HepG2 (cell line): ENCODE data around the gene VAPB. TPM values are rescaled to one million over a fixed set of nuclear protein-coding genes. Genes with fewer than 3 reads are reported as not detected.

Source experiments
- CREM ChIP-seq, 2 experiments: sonication (generic) in 1 of 2; formaldehyde crosslinking in 1 of 2; IDR thresholded peaks; 2 replicates each; pipeline versions ENCODE4 v1.4.0 to v1.6.1; 2016 to 2020; ENCODE audit warnings: antibody characterized with exemption in 1 of 2, mild to moderate bottlenecking in 1 of 2, missing genetic modification reagents in 1 of 2
- EEA1 ChIP-seq: sonication (generic); formaldehyde crosslinking; IDR thresholded peaks from 2 replicates; pipeline ENCODE4 v1.5.1; 2020; ENCODE audit warnings: mild to moderate bottlenecking, missing genetic modification reagents, borderline replicate concordance
- EED ChIP-seq: sonication (generic); formaldehyde crosslinking; IDR thresholded peaks from 2 replicates; pipeline ENCODE4 v1.5.0; 2020; ENCODE audit warnings: mild to moderate bottlenecking, missing genetic modification reagents
- ESRRA ChIP-seq: sonication (generic); formaldehyde crosslinking; IDR thresholded peaks from 2 replicates; pipeline ENCODE4 v1.5.1; 2020; ENCODE audit warnings: mild to moderate bottlenecking, low read depth, missing genetic modification reagents
- FOSL2 ChIP-seq: sonication (generic); formaldehyde crosslinking; IDR thresholded peaks from 2 replicates; pipeline ENCODE4 v1.4.0; 2020; ENCODE audit warnings: missing genetic modification reagents
- GZF1 ChIP-seq: sonication (generic); formaldehyde crosslinking; IDR thresholded peaks from 2 replicates; pipeline ENCODE4 v1.5.1; 2020; ENCODE audit warnings: mild to moderate bottlenecking, missing genetic modification reagents
- MAFK ChIP-seq, 2 experiments: IDR thresholded peaks in 1 of 2; conservative IDR thresholded peaks in 1 of 2; 2 replicates each; pipeline ENCODE4 v1.6.1; 2011; ENCODE audit warnings: improper control_type of control experiment in 2 of 2, low read length in 2 of 2
- PAF1 ChIP-seq: IDR thresholded peaks from 2 replicates; pipeline ENCODE4 v1.6.1; 2016; ENCODE audit warnings: missing genetic modification reagents, missing compliant biosample characterization
- TBL1XR1 ChIP-seq: fragments of 150-350 bp; IDR thresholded peaks from 2 replicates; pipeline ENCODE4 v1.6.1; 2014; ENCODE audit warnings: borderline replicate concordance, low read length; ENCODE audit not compliant: partially characterized antibody
- TCF12 ChIP-seq, 2 experiments: fragments of 450-650 bp in 1 of 2; sonication (generic) in 1 of 2; formaldehyde crosslinking in 1 of 2; IDR thresholded peaks; 2 replicates each; pipeline versions ENCODE4 v1.6.1 to v1.8.0; 2017 to 2022; ENCODE audit warnings: antibody characterized with exemption in 1 of 2, mild to moderate bottlenecking in 1 of 2, missing genetic modification reagents in 1 of 2, moderate library complexity in 1 of 2
- ZIK1 ChIP-seq: sonication (generic); formaldehyde crosslinking; IDR thresholded peaks from 2 replicates; pipeline ENCODE4 v1.5.0; 2020; ENCODE audit warnings: mild to moderate bottlenecking, low read depth, missing genetic modification reagents, borderline replicate concordance
- ZNF431 ChIP-seq: sonication (generic); formaldehyde crosslinking; IDR thresholded peaks from 2 replicates; pipeline ENCODE4 v1.9.0; 2022; ENCODE audit warnings: missing genetic modification reagents, low read depth, mild to moderate bottlenecking, borderline replicate concordance
- ZNF670 ChIP-seq: sonication (generic); formaldehyde crosslinking; IDR thresholded peaks from 2 replicates; pipeline ENCODE4 v1.8.0; 2022; ENCODE audit warnings: mild to moderate bottlenecking, missing genetic modification reagents, borderline replicate concordance
- ZNF775 ChIP-seq: sonication (generic); formaldehyde crosslinking; IDR thresholded peaks from 2 replicates; pipeline ENCODE4 v1.4.0; 2020; ENCODE audit warnings: missing genetic modification reagents, mild to moderate bottlenecking, moderate library complexity, borderline replicate concordance
- polyA plus RNA-seq, 8 experiments: library from polyadenylated mRNA; depleted of rRNA in 3 of 8; stranded (reverse) in 7 of 8; unstranded in 1 of 8; fragments of >200 nt; fragmentation: Illumina TruSeq in 4 of 8; extraction: Trizol in 4 of 8; gene quantifications; 2 replicates each; pipeline versions ENCODE4 v1.2.1 to v1.2.3, GENCODE V29; 2011 to 2016; ENCODE audit warnings: low read depth in 4 of 8, missing spikeins in 1 of 8, mixed read lengths in 1 of 8; ENCODE audit not compliant: insufficient read depth in 1 of 8
- total RNA-seq, 5 experiments: library from RNA; depleted of rRNA; stranded (reverse); fragments of >200 nt; fragmentation: Illumina TruSeq; extraction: Trizol; gene quantifications; 2 replicates each; pipeline ENCODE4 v1.2.3, GENCODE V29; 2016; ENCODE audit warnings: low read depth in 1 of 5
- TF ChIP-seq, protein P1 (sequence below): sonication (generic); formaldehyde crosslinking; IDR thresholded peaks from 2 replicates; pipeline ENCODE4 v1.4.0; 2020; ENCODE audit warnings: missing genetic modification reagents
- TF ChIP-seq, protein P2 (sequence below): sonication (generic); formaldehyde crosslinking; IDR thresholded peaks from 2 replicates; pipeline ENCODE4 v1.4.0; 2020; ENCODE audit warnings: missing genetic modification reagents
- TF ChIP-seq, protein P3 (sequence below): sonication (generic); formaldehyde crosslinking; IDR thresholded peaks from 2 replicates; pipeline ENCODE4 v1.4.0; 2020; ENCODE audit warnings: missing genetic modification reagents
- TF ChIP-seq, protein P4 (sequence below): sonication (generic); formaldehyde crosslinking; conservative IDR thresholded peaks from 2 replicates; pipeline ENCODE4 v1.4.0; 2020; ENCODE audit warnings: missing genetic modification reagents
- TF ChIP-seq, protein P5 (sequence below): sonication (generic); formaldehyde crosslinking; IDR thresholded peaks from 2 replicates; pipeline ENCODE4 v1.9.0; 2021; ENCODE audit warnings: missing genetic modification reagents, borderline replicate concordance
- TF ChIP-seq, protein P6 (sequence below): sonication (generic); formaldehyde crosslinking; IDR thresholded peaks from 2 replicates; pipeline ENCODE4 v1.5.0; 2020; ENCODE audit warnings: missing genetic modification reagents, mild to moderate bottlenecking, borderline replicate concordance

The VAPB gene
- total and polyA plus RNA-seq, 2 of the 13 experiments (the other 11 are each of a cell fraction or from before 2014, with no cell fraction given): 18.6 to 48.5 TPM

DNA sequence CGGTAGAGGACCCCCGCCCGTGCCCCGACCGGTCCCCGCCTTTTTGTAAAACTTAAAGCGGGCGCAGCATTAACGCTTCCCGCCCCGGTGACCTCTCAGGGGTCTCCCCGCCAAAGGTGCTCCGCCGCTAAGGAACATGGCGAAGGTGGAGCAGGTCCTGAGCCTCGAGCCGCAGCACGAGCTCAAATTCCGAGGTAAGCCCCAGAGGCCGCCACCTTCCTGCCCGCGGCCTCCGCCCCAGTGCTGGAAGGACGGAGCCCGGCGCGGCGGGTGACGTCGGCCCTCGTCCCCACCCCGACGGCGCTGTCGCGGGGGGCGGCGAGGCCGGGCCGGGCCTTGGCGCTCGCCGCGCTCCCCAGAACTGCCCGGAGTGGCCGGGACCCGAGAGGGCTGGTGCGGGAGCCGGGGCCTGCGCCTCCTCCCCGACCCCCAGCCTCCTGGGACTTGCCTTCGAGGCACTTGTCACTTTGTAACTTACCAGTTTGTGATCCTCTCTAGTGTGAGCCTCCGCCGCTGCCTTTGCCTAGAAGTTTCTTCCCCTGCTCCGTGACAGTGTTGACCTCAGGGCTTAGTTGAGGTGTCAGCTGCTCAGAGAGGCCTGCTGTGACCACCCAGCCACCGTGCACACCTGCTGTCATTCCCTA lies 417 bp downstream of the VAPB start (continued):
- TF ChIP-seq, protein P1, sequence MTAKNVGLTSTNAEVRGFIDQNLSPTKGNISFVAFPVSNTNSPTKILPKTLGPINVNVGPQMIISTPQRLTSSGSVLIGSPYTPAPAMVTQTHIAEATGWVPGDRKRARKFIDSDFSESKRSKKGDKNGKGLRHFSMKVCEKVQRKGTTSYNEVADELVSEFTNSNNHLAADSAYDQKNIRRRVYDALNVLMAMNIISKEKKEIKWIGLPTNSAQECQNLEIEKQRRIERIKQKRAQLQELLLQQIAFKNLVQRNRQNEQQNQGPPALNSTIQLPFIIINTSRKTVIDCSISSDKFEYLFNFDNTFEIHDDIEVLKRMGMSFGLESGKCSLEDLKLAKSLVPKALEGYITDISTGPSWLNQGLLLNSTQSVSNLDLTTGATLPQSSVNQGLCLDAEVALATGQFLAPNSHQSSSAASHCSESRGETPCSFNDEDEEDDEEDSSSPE: no peak
- TF ChIP-seq FOSL2 (CRISPR knock-in tag) (no peak), GZF1 (CRISPR knock-in tag) (no peak), TCF12 (IDR thresholded peaks at IDR 0.05) (no peak), TCF12 (CRISPR knock-in tag; IDR thresholded peaks at IDR 0.05) (no peak), ZNF775 (CRISPR knock-in tag) (no peak), ESRRA (CRISPR knock-in tag) (0 out of 2 replicates have a peak, but pooled peaks have one; percentile 7), PAF1 (CRISPR knock-in tag) (no peak), CREM (IDR thresholded peaks at IDR 0.05) (no peak), CREM (CRISPR knock-in tag; IDR thresholded peaks at IDR 0.05) (no peak; the same call in 1 of the 2 replicates), ZNF670 (CRISPR knock-in tag) (no peak), EEA1 (CRISPR knock-in tag) (no peak), MAFK (conservative IDR thresholded peaks at IDR 0.05 in 1 of 2, IDR thresholded peaks at IDR 0.05 in 1 of 2; ENCODE audit: low read length in 2 of 2) (no peak), ZNF431 (CRISPR knock-in tag) (peak; percentile 88), TBL1XR1 (no peak), ZIK1 (CRISPR knock-in tag) (no peak), EED (no peak)
- TF ChIP-seq, protein P2, sequence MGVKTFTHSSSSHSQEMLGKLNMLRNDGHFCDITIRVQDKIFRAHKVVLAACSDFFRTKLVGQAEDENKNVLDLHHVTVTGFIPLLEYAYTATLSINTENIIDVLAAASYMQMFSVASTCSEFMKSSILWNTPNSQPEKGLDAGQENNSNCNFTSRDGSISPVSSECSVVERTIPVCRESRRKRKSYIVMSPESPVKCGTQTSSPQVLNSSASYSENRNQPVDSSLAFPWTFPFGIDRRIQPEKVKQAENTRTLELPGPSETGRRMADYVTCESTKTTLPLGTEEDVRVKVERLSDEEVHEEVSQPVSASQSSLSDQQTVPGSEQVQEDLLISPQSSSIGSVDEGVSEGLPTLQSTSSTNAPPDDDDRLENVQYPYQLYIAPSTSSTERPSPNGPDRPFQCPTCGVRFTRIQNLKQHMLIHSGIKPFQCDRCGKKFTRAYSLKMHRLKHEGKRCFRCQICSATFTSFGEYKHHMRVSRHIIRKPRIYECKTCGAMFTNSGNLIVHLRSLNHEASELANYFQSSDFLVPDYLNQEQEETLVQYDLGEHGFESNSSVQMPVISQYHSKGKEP (CRISPR knock-in tag): no peak
- TF ChIP-seq, protein P3, sequence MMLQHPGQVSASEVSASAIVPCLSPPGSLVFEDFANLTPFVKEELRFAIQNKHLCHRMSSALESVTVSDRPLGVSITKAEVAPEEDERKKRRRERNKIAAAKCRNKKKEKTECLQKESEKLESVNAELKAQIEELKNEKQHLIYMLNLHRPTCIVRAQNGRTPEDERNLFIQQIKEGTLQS (CRISPR knock-in tag): no peak
- TF ChIP-seq, protein P4, sequence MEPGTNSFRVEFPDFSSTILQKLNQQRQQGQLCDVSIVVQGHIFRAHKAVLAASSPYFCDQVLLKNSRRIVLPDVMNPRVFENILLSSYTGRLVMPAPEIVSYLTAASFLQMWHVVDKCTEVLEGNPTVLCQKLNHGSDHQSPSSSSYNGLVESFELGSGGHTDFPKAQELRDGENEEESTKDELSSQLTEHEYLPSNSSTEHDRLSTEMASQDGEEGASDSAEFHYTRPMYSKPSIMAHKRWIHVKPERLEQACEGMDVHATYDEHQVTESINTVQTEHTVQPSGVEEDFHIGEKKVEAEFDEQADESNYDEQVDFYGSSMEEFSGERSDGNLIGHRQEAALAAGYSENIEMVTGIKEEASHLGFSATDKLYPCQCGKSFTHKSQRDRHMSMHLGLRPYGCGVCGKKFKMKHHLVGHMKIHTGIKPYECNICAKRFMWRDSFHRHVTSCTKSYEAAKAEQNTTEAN (CRISPR knock-in tag): 0 out of 2 replicates have a peak, but pooled peaks have one; percentile 15
- TF ChIP-seq, protein P5, sequence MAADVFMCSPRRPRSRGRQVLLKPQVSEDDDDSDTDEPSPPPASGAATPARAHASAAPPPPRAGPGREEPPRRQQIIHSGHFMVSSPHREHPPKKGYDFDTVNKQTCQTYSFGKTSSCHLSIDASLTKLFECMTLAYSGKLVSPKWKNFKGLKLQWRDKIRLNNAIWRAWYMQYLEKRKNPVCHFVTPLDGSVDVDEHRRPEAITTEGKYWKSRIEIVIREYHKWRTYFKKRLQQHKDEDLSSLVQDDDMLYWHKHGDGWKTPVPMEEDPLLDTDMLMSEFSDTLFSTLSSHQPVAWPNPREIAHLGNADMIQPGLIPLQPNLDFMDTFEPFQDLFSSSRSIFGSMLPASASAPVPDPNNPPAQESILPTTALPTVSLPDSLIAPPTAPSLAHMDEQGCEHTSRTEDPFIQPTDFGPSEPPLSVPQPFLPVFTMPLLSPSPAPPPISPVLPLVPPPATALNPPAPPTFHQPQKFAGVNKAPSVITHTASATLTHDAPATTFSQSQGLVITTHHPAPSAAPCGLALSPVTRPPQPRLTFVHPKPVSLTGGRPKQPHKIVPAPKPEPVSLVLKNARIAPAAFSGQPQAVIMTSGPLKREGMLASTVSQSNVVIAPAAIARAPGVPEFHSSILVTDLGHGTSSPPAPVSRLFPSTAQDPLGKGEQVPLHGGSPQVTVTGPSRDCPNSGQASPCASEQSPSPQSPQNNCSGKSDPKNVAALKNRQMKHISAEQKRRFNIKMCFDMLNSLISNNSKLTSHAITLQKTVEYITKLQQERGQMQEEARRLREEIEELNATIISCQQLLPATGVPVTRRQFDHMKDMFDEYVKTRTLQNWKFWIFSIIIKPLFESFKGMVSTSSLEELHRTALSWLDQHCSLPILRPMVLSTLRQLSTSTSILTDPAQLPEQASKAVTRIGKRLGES (CRISPR knock-in tag): peak; percentile 81; the same call in 1 of the 2 replicates
- TF ChIP-seq, protein P6, sequence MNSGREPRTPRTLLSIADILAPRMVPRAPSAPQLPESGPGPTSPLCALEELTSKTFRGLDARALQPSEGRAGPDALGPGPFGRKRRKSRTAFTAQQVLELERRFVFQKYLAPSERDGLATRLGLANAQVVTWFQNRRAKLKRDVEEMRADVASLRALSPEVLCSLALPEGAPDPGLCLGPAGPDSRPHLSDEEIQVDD (CRISPR knock-in tag): 0 out of 2 replicates have a peak, but pooled peaks have one; percentile 74
